ENCODE data around the gene DYDC2.

The DYDC2 gene

GRCh38 chr10:80409121-80409520 is 52.5 kb downstream of the DYDC2 start:
- in situ Hi-C loops (cut with HindIII; ENCODE audit: low sequenced_read_pairs): no loop called here

DNA sequence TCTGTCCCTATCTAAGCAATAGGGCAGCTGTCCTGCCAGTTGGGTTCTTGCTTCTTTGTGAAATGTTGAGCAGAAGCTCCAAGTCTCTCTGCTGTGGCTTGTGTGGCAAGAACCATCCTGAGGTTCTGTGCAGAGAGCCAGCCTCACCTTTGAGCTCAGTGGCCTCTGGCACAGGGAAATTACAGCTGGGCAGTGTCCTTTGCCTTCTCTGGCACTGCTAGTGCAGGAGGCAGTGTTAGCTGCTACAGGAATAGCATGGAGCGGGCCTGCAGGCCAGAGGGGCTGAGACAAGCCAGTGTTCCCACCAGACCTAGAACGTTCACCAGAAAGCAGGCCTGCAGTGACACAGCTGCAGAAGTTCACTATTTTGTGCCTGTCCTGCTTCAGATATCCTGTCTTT is 53.5 kb downstream of the DYDC2 start:
- no peak for DNase-seq (ENCODE audit: low read depth)
- H3K4me3 ChIP-seq (ENCODE audit: low read depth, low read length): no peak overlapping the region
- TF ChIP-seq, protein P1, sequence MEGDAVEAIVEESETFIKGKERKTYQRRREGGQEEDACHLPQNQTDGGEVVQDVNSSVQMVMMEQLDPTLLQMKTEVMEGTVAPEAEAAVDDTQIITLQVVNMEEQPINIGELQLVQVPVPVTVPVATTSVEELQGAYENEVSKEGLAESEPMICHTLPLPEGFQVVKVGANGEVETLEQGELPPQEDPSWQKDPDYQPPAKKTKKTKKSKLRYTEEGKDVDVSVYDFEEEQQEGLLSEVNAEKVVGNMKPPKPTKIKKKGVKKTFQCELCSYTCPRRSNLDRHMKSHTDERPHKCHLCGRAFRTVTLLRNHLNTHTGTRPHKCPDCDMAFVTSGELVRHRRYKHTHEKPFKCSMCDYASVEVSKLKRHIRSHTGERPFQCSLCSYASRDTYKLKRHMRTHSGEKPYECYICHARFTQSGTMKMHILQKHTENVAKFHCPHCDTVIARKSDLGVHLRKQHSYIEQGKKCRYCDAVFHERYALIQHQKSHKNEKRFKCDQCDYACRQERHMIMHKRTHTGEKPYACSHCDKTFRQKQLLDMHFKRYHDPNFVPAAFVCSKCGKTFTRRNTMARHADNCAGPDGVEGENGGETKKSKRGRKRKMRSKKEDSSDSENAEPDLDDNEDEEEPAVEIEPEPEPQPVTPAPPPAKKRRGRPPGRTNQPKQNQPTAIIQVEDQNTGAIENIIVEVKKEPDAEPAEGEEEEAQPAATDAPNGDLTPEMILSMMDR (IDR thresholded peaks at IDR 0.05; ENCODE audit: low read depth, low read length, missing control alignments): no peak
- in situ Hi-C loops (cut with HindIII; ENCODE audit: low sequenced_read_pairs): no loop called here

More at GRCh38 chr10:80409121-80409520, 52.5 kb downstream of the DYDC2 start:
- no peak for DNase-seq (ENCODE audit: low read depth)
- TF ChIP-seq, protein P1 (IDR thresholded peaks at IDR 0.05; ENCODE audit: low read depth, low read length, missing control alignments): no peak
- H3K4me3 ChIP-seq (ENCODE audit: low read depth, low read length): peak overlapping the region; percentile 63

DNA sequence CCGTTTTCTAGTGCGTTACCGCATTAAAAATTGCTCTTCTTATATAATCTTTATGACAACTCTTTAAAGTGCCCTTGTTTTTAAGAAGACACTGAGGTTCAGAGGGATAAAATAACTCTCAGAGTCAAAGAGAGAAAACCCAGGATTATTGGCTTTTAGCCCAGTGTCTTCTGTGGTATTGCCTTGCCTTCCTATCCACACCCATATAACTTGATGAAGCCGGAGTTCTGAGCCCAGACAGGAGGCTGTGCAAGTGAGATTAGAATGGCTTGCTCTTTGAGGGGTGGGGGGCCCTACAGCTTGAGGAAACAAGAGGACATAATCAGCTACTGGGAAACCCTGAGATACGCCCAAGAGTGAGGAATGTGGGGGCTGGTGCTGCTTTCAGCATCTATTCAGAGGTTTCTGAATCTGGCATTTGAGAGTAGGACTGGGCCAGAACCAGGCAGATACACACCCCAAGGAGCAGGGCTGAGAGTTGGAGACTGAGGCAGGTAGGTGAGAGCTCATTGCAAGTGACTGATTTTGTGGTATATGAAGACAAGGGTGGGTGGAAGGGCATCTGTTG is 54.1 kb downstream of the DYDC2 start:
- in situ Hi-C loops (cut with HindIII; ENCODE audit: low sequenced_read_pairs): no loop called here
- no peak for DNase-seq (ENCODE audit: low read depth)
- no peak overlapping the region for H3K4me3 ChIP-seq (ENCODE audit: low read depth, low read length)
- TF ChIP-seq, protein P1 (IDR thresholded peaks at IDR 0.05; ENCODE audit: low read depth, low read length, missing control alignments): no peak

GRCh38 chr10:80411267-80411668 is 54.7 kb downstream of the DYDC2 start:
- no peak overlapping the region for H3K4me3 ChIP-seq (ENCODE audit: low read depth, low read length)

GRCh38 chr10:80411681-80412220 is 55.2 kb downstream of the DYDC2 start:
- TF ChIP-seq, protein P1 (IDR thresholded peaks at IDR 0.05; ENCODE audit: low read depth, low read length, missing control alignments): no peak
- in situ Hi-C loops (cut with HindIII; ENCODE audit: low sequenced_read_pairs): no loop called here
- DNase-seq (ENCODE audit: low read depth): no peak
- H3K4me3 ChIP-seq (ENCODE audit: low read depth, low read length): no peak overlapping the region

More at GRCh38 chr10:80411267-80411668, 54.7 kb downstream of the DYDC2 start:
- in situ Hi-C loops (cut with HindIII; ENCODE audit: low sequenced_read_pairs): no loop called here
- TF ChIP-seq, protein P1 (IDR thresholded peaks at IDR 0.05; ENCODE audit: low read depth, low read length, missing control alignments): no peak
- DNase-seq (ENCODE audit: low read depth): no peak

GRCh38 chr10:80412486-80412885 is 55.9 kb downstream of the DYDC2 start:
- DNase-seq (ENCODE audit: low read depth): no peak
- no peak overlapping the region for H3K4me3 ChIP-seq (ENCODE audit: low read depth, low read length)
- TF ChIP-seq, protein P1 (IDR thresholded peaks at IDR 0.05; ENCODE audit: low read depth, low read length, missing control alignments): no peak
- in situ Hi-C loops (cut with HindIII; ENCODE audit: low sequenced_read_pairs): no loop called here

Data from astrocyte of the cerebellum (primary cell).